ENCODE data around the gene WAPL.

DNA sequence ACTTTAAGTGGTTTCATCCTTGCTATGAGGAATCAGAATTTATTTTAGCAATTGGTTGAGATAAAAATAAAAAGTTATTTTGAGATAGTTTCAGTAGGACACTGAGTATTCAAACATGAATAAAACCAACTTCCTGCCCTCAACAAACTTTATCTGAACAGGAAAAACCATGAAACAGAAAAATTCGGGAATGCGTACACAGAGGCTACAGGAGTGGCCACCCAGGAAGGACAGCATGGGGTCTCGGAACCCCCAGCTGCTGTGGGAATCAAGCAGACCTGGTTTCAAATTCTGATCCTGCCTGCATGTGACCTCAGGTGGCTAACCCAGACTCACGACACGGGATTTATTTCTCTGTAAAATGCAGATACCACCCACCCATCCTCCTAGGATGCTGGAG lies 106.0 kb downstream of the WAPL start:
- TF ChIP-seq, protein P1, sequence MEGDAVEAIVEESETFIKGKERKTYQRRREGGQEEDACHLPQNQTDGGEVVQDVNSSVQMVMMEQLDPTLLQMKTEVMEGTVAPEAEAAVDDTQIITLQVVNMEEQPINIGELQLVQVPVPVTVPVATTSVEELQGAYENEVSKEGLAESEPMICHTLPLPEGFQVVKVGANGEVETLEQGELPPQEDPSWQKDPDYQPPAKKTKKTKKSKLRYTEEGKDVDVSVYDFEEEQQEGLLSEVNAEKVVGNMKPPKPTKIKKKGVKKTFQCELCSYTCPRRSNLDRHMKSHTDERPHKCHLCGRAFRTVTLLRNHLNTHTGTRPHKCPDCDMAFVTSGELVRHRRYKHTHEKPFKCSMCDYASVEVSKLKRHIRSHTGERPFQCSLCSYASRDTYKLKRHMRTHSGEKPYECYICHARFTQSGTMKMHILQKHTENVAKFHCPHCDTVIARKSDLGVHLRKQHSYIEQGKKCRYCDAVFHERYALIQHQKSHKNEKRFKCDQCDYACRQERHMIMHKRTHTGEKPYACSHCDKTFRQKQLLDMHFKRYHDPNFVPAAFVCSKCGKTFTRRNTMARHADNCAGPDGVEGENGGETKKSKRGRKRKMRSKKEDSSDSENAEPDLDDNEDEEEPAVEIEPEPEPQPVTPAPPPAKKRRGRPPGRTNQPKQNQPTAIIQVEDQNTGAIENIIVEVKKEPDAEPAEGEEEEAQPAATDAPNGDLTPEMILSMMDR (conservative IDR thresholded peaks at IDR 0.05; ENCODE audit: low read depth, low read length), result no peak
- TF ChIP-seq RFX5 (IDR thresholded peaks at IDR 0.05; ENCODE audit: low read depth, low read length), result no peak
- TF ChIP-seq, protein P2, sequence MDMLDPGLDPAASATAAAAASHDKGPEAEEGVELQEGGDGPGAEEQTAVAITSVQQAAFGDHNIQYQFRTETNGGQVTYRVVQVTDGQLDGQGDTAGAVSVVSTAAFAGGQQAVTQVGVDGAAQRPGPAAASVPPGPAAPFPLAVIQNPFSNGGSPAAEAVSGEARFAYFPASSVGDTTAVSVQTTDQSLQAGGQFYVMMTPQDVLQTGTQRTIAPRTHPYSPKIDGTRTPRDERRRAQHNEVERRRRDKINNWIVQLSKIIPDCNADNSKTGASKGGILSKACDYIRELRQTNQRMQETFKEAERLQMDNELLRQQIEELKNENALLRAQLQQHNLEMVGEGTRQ (IDR thresholded peaks at IDR 0.05; ENCODE audit: low read depth, low read length), result no peak
- no peak for TF ChIP-seq MAFK (IDR thresholded peaks at IDR 0.05; ENCODE audit: low read depth, low read length)
- no peak for TF ChIP-seq POLR2A (IDR thresholded peaks at IDR 0.05; ENCODE audit: low read depth, low read length)

Data from IMR-90 (cell line).